ENCODE data around the gene ANAPC4.

Gene ANAPC4

GRCh38 chr4:25379591-25379990 lies 2.5 kb downstream of the ANAPC4 start:
- Histone ChIP-seq H3K9ac (ENCODE audit: low read depth, low read length) (no peak overlapping the region), H3K4me1 (ENCODE audit: control insufficient read depth, insufficient read depth, low read length) (peaks cover 7% of the 10 kb centered on the region), H3K4me3 (ENCODE audit: low read depth, low read length) (no peak overlapping the region), H3K9me3 (ENCODE audit: control insufficient read depth, insufficient read depth, low read length) (no peaks in the 10 kb centered on the region), H3K36me3 (ENCODE audit: control insufficient read depth, insufficient read depth, low read length) (no peaks in the 10 kb centered on the region), H3K27me3 (ENCODE audit: control insufficient read depth, insufficient read depth, low read length) (no peaks in the 10 kb centered on the region)

GRCh38 chr4:25383647-25384046 lies 6.6 kb downstream of the ANAPC4 start:
- Histone ChIP-seq H3K27me3 (ENCODE audit: control insufficient read depth, insufficient read depth, low read length) (no peaks in the 10 kb centered on the region), H3K36me3 (ENCODE audit: control insufficient read depth, insufficient read depth, low read length) (peaks cover 2% of the 10 kb centered on the region), H3K4me1 (ENCODE audit: control insufficient read depth, insufficient read depth, low read length) (peaks cover 4% of the 10 kb centered on the region), H3K9me3 (ENCODE audit: control insufficient read depth, insufficient read depth, low read length) (no peaks in the 10 kb centered on the region), H3K9ac (ENCODE audit: low read depth, low read length) (no peak overlapping the region), H3K4me3 (ENCODE audit: low read depth, low read length) (no peak overlapping the region)

- no peak overlapping the region for H3K4me3 ChIP-seq (ENCODE audit: low read depth, low read length)
- no peak overlapping the region for H3K9ac ChIP-seq (ENCODE audit: low read depth, low read length)
- H3K27me3 ChIP-seq (ENCODE audit: control insufficient read depth, insufficient read depth, low read length) = no peaks in the 10 kb centered on the region
- H3K36me3 ChIP-seq (ENCODE audit: control insufficient read depth, insufficient read depth, low read length) = peaks cover 6% of the 10 kb centered on the region
- no peaks in the 10 kb centered on the region for H3K4me1 ChIP-seq (ENCODE audit: control insufficient read depth, insufficient read depth, low read length)
- no peaks in the 10 kb centered on the region for H3K9me3 ChIP-seq (ENCODE audit: control insufficient read depth, insufficient read depth, low read length)
Measured at GRCh38 chr4:25386926-25387325, 9.9 kb downstream of the ANAPC4 start.

GRCh38 chr4:25397305-25397704 lies 20.2 kb downstream of the ANAPC4 start:
- Histone ChIP-seq H3K9me3 (ENCODE audit: control insufficient read depth, insufficient read depth, low read length) (no peaks in the 10 kb centered on the region), H3K36me3 (ENCODE audit: control insufficient read depth, insufficient read depth, low read length) (peaks cover 9% of the 10 kb centered on the region), H3K4me1 (ENCODE audit: control insufficient read depth, insufficient read depth, low read length) (no peaks in the 10 kb centered on the region), H3K9ac (ENCODE audit: low read depth, low read length) (no peak overlapping the region), H3K27me3 (ENCODE audit: control insufficient read depth, insufficient read depth, low read length) (no peaks in the 10 kb centered on the region), H3K4me3 (ENCODE audit: low read depth, low read length) (no peak overlapping the region)

- Histone ChIP-seq H3K9me3 (ENCODE audit: control insufficient read depth, insufficient read depth, low read length) (no peaks in the 10 kb centered on the region), H3K4me1 (ENCODE audit: control insufficient read depth, insufficient read depth, low read length) (no peaks in the 10 kb centered on the region), H3K4me3 (ENCODE audit: low read depth, low read length) (no peak overlapping the region), H3K27me3 (ENCODE audit: control insufficient read depth, insufficient read depth, low read length) (no peaks in the 10 kb centered on the region), H3K9ac (ENCODE audit: low read depth, low read length) (no peak overlapping the region), H3K36me3 (ENCODE audit: control insufficient read depth, insufficient read depth, low read length) (peaks cover 9% of the 10 kb centered on the region)
Measured at GRCh38 chr4:25399510-25399909, 22.4 kb downstream of the ANAPC4 start.

- Histone ChIP-seq H3K36me3 (ENCODE audit: control insufficient read depth, insufficient read depth, low read length) (peaks cover 2% of the 10 kb centered on the region), H3K27me3 (ENCODE audit: control insufficient read depth, insufficient read depth, low read length) (no peaks in the 10 kb centered on the region)
Measured at GRCh38 chr4:25401066-25401465, 24.0 kb downstream of the ANAPC4 start.

GRCh38 chr4:25402521-25402920 lies 25.5 kb downstream of the ANAPC4 start:
- no peaks in the 10 kb centered on the region for H3K9me3 ChIP-seq (ENCODE audit: control insufficient read depth, insufficient read depth, low read length)
- no peaks in the 10 kb centered on the region for H3K36me3 ChIP-seq (ENCODE audit: control insufficient read depth, insufficient read depth, low read length)
- H3K27me3 ChIP-seq (ENCODE audit: control insufficient read depth, insufficient read depth, low read length) = no peaks in the 10 kb centered on the region
- no peaks in the 10 kb centered on the region for H3K4me1 ChIP-seq (ENCODE audit: control insufficient read depth, insufficient read depth, low read length)
- H3K4me3 ChIP-seq (ENCODE audit: low read depth, low read length) = no peak overlapping the region
- H3K9ac ChIP-seq (ENCODE audit: low read depth, low read length) = no peak overlapping the region

More at GRCh38 chr4:25401066-25401465, 24.0 kb downstream of the ANAPC4 start:
- H3K9ac ChIP-seq (ENCODE audit: low read depth, low read length) = no peak overlapping the region
- H3K9me3 ChIP-seq (ENCODE audit: control insufficient read depth, insufficient read depth, low read length) = no peaks in the 10 kb centered on the region
- H3K4me1 ChIP-seq (ENCODE audit: control insufficient read depth, insufficient read depth, low read length) = no peaks in the 10 kb centered on the region
- H3K4me3 ChIP-seq (ENCODE audit: low read depth, low read length) = no peak overlapping the region

GRCh38 chr4:25403699-25404098 lies 26.6 kb downstream of the ANAPC4 start:
- no peak overlapping the region for H3K9ac ChIP-seq (ENCODE audit: low read depth, low read length)
- H3K4me3 ChIP-seq (ENCODE audit: low read depth, low read length) = no peak overlapping the region
- H3K36me3 ChIP-seq (ENCODE audit: control insufficient read depth, insufficient read depth, low read length) = peaks cover 3% of the 10 kb centered on the region
- H3K4me1 ChIP-seq (ENCODE audit: control insufficient read depth, insufficient read depth, low read length) = no peaks in the 10 kb centered on the region
- no peaks in the 10 kb centered on the region for H3K27me3 ChIP-seq (ENCODE audit: control insufficient read depth, insufficient read depth, low read length)
- H3K9me3 ChIP-seq (ENCODE audit: control insufficient read depth, insufficient read depth, low read length) = no peaks in the 10 kb centered on the region

GRCh38 chr4:25405453-25405852 lies 28.4 kb downstream of the ANAPC4 start:
- H3K9me3 ChIP-seq (ENCODE audit: control insufficient read depth, insufficient read depth, low read length) = no peaks in the 10 kb centered on the region
- peaks cover 6% of the 10 kb centered on the region for H3K36me3 ChIP-seq (ENCODE audit: control insufficient read depth, insufficient read depth, low read length)
- no peak overlapping the region for H3K9ac ChIP-seq (ENCODE audit: low read depth, low read length)
- no peaks in the 10 kb centered on the region for H3K4me1 ChIP-seq (ENCODE audit: control insufficient read depth, insufficient read depth, low read length)
- no peak overlapping the region for H3K4me3 ChIP-seq (ENCODE audit: low read depth, low read length)
- no peaks in the 10 kb centered on the region for H3K27me3 ChIP-seq (ENCODE audit: control insufficient read depth, insufficient read depth, low read length)

- Histone ChIP-seq H3K9ac (ENCODE audit: low read depth, low read length) (no peak overlapping the region), H3K27me3 (ENCODE audit: control insufficient read depth, insufficient read depth, low read length) (no peaks in the 10 kb centered on the region), H3K36me3 (ENCODE audit: control insufficient read depth, insufficient read depth, low read length) (peaks cover 10% of the 10 kb centered on the region), H3K9me3 (ENCODE audit: control insufficient read depth, insufficient read depth, low read length) (no peaks in the 10 kb centered on the region), H3K4me3 (ENCODE audit: low read depth, low read length) (no peak overlapping the region), H3K4me1 (ENCODE audit: control insufficient read depth, insufficient read depth, low read length) (no peaks in the 10 kb centered on the region)
Measured at GRCh38 chr4:25406081-25406692, 29.1 kb downstream of the ANAPC4 start.

- no peak overlapping the region for H3K9ac ChIP-seq (ENCODE audit: low read depth, low read length)
Measured at GRCh38 chr4:25410820-25411529, 33.9 kb downstream of the ANAPC4 start.

GRCh38 chr4:25413261-25413660 lies 36.2 kb downstream of the ANAPC4 start:
- peaks cover 13% of the 10 kb centered on the region for H3K36me3 ChIP-seq (ENCODE audit: control insufficient read depth, insufficient read depth, low read length)
- H3K9me3 ChIP-seq (ENCODE audit: control insufficient read depth, insufficient read depth, low read length) = no peaks in the 10 kb centered on the region
- H3K4me1 ChIP-seq (ENCODE audit: control insufficient read depth, insufficient read depth, low read length) = no peaks in the 10 kb centered on the region
- no peaks in the 10 kb centered on the region for H3K27me3 ChIP-seq (ENCODE audit: control insufficient read depth, insufficient read depth, low read length)
- H3K4me3 ChIP-seq (ENCODE audit: low read depth, low read length) = no peak overlapping the region
- H3K9ac ChIP-seq (ENCODE audit: low read depth, low read length) = no peak overlapping the region

More at GRCh38 chr4:25410820-25411529, 33.9 kb downstream of the ANAPC4 start:
- Histone ChIP-seq H3K4me1 (ENCODE audit: control insufficient read depth, insufficient read depth, low read length) (no peaks in the 10 kb centered on the region), H3K36me3 (ENCODE audit: control insufficient read depth, insufficient read depth, low read length) (peaks cover 10% of the 10 kb centered on the region), H3K4me3 (ENCODE audit: low read depth, low read length) (no peak overlapping the region), H3K27me3 (ENCODE audit: control insufficient read depth, insufficient read depth, low read length) (no peaks in the 10 kb centered on the region), H3K9me3 (ENCODE audit: control insufficient read depth, insufficient read depth, low read length) (no peaks in the 10 kb centered on the region)

All from iPS-15b (cell line).